Activated CD4-positive, alpha-beta T cell treated with anti-CD3 and anti-CD28 coated beads, Interleukin-2, amount 50 U/mL, for 16 hours (primary cell): ENCODE results near the gene FDX1.

Experiments used
- DNase-seq: peaks from one replicate; pipeline ENCODE4 v3.0.0-alpha.2; 2020

FDX1 gene

DNA sequence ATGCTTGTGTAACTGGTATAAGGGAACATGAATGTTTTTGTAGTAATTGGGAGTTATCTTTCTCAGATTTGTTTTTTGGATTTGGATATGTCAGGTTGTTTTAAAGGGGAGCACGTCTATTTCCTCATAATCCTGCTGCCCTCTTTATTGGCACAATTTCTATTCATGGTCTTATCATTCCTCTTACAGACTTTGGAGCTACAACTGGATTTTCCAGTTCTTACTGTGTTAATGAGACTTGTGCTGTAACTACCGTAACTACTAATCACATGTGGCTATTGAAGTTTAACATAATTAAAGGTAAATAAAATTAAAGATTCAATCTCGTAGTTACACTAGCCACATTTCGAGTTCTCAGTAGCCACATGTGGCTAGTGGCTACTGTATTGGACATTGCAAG, 1.9 kb downstream of the FDX1 start:
- DNase-seq: no peak

DNA sequence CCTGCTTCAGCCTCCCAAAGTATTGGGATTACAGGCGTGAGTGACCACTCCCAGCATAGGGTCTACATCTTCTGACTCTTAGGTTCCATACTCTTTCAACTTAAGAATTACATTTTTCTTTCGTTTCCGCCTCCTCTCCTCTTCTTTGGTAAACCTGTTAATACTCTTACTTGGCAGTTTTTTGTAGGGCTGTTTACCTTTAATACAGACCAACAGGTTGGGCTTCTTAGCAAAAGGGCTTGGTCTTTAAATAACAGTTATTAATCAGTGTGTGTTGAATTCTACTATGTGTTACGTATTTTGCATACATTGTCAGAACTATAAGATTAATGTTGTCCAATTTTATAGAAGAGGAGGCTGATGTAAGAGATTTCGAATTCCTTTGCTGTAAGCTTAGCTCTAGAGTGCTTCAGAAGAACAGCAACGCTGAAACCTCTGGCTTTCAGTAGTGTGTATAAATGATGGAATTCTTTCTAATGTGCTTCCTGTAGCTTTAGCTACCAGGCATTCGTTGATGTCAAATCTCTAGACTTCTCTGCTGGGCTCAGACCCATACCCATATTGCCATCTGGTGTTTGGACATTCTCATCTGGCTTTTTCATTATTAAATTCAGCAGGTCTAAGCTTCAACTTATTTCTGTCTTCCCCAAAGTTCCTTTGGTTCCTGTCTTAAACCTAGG, 3.1 kb downstream of the FDX1 start:
- no peak for DNase-seq

DNA sequence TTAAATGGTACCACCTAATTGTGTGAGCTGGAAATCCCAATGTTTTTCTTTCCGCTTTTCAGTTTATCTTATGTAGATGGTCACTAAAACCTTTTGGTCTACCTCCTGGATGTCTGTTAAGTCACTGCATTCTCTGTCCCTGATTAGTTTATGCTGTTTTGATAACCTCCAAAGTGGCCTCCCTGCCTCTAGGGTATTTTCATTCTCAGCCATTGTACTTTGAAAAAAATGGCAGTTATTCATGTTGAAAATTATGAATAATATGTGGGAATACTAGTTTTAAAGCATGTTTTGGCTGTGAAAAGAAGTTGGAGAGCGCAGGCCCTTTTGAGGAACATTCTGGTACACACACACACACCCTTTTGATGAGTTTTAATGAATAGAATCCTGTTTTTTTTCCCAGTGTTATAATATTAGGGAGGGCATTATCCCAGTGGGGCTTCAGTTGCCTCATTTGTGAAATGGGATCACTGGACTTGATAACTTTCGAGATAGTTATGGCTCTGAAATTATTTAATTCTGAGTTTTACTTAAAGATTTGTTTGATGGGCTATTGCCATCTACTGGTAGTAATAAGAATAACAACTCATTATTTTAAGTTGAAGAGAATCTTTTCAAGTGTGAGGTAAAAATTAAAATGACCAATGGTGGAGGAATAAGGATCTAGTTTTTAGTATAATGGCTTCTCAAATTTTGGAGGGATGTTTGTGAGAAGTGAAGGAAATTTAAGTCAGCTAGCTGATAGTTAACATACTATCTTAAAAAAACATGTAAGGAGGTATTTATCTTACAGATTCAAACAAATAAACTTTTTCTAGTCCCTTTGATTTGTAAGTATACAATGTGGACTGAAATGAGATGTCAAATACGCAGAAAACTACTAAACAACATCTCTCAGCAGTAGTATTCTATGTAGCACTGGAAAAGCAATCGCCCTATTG, 3.9 kb downstream of the FDX1 start:
- DNase-seq: no peak

DNA sequence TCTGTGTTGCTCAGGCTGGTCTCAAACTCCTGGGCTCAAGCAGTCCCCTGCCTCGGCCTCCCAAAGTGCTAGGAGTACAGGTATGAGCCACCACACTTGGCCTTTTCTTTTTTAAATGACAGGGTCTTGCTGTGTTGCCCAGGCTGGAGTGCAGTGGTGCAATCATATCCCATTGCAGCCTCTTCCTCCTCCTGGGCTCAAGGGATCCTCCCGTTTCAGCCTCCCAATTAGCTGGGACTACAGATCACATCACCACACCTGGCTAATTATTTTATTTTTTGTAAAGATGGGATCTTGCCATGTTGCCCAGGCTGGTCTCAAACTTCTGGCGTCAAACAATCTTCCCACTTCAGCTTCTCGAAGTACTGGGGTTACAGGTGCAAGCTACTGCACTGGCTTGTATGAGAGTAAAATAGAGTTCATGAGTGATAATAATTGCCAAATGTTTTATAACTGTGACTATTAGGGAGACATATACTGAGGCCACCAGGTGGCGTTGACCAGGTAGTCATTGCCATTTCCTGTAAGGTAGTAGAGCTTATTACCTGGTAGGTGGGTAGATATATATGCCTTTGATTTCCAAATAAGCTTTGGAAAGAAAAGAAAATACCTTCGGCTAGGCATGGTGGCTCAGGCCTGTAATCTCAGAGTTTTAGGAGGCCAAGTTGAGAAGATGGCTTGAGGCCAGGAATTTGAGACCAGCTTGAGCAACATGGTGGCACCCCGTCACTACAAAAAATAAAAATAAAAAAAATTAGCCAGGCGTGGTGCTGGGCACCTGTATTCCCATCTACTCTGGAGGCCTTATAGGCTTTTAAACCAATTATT, 5.4 kb downstream of the FDX1 start:
- DNase-seq: no peak

GRCh38 chr11:110435780-110436717, 6.3 kb downstream of the FDX1 start:
- DNase-seq: no peak

DNA sequence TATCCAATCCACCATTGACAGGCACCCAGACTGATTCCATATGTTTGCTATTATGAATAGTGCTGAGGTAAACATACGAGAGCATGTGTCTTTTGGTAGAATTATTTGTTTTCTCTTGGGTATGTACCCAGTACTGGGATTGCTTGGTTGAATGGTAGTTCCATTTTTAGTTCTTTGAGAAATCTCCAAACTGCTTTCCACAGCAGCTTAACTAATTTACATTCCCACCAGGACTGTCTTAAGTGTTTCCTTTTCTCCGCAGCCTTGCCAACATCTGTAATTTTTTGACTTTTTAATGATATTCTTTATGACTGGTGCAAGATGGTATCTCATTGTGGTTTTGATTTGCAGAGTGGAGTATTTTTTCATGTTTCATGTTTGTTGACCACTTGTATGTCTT, 8.3 kb downstream of the FDX1 start:
- no peak for DNase-seq

- DNase-seq: no peak
Observed at GRCh38 chr11:110445437-110445836, 15.7 kb downstream of the FDX1 start.

- no peak for DNase-seq
Observed at GRCh38 chr11:110446061-110446460, 16.3 kb downstream of the FDX1 start.

- no peak for DNase-seq
Observed at GRCh38 chr11:110446594-110446993, 16.8 kb downstream of the FDX1 start.

DNA sequence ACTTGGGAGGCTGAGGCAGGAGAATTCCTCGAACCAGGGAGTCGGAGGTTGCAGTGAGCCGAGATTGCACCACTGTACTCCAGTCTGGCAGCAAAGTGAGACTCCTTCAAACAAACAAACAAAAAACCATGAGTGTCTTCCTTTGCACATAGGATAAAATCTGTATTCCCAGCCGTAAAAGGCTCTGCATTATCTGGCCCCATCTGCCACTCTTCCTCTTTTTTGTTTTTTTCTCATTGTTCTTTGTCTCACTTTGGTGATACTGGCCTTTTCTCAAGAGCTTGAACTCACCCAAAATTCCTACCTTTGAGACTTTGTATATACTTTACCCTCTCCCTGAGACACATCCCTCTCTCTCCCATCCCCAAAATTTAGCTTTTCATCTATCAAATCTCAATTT, 17.6 kb downstream of the FDX1 start:
- DNase-seq: no peak

DNA sequence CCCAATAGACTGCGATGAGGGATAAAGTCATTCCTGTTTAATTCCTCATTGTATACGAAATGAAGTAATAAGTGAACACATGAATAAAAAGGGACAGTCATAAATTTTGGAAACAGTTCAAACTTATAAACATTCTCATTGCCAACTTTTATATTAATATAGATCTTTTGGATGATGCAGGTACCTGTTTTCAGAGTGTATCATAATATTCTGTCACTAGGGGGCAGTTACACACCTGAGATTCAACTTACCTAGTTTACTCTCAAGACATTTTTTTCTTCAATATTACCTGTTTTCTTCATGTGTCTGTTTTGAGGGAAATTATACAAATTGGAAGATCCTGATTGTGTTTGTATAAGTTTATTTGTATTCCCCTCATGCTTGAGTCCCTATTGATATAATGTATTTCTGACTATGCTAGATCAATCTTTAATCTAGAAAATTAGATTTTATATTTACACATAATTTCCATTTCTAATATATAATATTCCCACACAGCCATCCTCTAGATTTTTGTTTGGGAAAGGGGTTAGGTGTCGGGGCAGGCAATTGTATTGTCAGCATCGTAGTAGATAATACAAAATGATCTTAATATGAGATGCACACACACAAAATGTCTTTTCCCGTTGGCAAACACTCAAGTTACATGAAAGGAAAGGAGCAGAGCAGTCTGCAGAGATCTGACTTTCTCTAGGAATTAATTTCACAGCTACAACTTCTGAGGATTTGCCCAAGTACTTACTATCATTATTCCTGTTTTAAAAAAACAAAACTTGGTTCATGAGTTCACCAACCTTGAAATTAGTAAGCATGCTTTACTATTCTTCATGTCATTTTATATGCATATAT, 18.4 kb downstream of the FDX1 start:
- no peak for DNase-seq

DNA sequence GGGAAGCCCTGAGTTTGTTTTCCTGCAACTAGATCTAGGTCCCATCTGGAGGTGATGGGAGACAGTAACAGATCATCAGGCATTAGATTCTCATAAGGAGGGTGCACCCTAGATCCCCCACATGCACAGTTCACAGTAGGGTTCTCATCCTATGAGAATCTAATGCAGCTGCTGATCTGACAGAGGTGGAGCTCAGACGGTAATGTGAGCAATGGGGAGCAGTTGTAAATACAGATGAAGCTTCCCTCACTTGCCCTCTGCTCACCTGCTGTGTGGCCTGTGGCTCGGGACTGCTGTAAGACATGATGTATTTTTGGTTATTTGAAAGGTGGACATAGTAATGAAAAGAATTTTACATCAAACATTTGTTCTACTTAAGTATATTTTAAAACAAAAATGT, 20.5 kb downstream of the FDX1 start:
- no peak for DNase-seq

GRCh38 chr11:110452720-110453119, 23.0 kb downstream of the FDX1 start:
- peak; percentile 63 for DNase-seq

DNA sequence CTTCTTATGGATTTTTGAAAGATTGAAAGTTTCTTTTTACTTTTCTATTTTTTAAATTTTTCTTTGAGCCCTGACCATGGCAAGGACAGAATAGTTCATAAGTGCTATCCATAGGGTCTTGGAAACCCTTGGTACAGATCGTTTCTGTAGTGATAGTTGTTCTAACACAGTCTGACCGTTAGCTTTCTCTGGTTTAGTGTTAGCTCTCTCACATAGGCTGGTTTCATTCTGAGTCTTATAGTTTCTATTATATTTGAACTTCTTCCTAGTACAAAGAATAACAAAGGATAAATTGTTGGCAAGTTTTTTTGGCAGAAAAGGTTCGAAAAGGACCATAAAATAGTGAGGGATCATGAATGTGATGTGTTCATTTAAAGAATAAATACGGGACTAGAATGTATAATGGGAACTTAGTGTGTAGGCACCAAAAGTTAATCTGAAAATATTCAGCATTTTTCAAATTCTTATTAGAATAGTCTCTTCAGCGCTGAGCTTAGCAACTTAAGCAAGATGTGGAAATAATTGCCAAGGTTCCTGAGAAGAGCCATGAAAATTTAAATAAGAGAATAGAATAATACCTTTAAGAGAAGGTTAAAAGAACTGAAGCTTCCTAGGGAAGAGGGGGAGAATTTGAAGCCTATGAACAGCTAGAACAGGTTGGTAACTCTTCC, 24.1 kb downstream of the FDX1 start:
- peak; percentile 84 for DNase-seq

- DNase-seq: peak; percentile 88
Observed at GRCh38 chr11:110454609-110455008, 24.9 kb downstream of the FDX1 start.

DNA sequence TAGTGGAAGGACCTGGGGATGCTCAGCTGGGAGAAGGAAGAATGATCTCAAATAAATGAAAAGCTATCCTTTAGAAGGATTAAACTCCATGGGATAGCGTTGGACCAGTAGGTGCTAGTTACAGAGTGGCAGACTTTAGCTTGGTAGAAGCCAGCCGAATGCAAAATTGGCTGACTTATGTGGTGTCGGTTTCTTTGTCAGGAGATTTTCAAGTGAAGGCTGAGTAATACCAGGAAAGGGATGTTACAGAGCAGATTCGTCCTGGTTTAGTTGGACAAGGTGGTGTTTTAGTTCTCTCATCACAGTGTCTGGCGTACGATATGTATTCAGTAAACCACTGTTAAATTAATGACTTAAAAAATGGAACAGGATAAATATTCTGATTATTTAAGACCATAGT, 26.0 kb downstream of the FDX1 start:
- DNase-seq: peak; percentile 90

DNA sequence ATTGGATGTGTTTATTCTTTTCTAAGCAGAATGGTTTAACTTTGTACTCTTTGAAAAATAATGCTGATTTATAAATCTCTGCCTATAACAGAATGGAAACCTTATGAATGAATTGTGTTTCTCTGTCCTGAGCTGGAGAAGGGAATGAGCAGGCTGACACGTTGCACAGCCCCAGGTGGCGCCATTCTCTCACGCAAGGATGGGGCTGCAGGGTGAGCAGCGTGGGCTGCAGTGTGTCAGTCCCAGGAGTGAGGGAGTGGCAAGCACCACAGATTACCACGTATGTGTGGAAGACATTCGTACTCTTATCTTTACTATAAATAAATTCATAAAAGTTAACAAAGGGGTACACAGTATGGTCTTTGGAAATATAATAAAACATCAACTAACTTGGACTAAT, 33.4 kb downstream of the FDX1 start:
- peak; percentile 33 for DNase-seq

- no peak for DNase-seq
Observed at GRCh38 chr11:110465231-110465630, 35.5 kb downstream of the FDX1 start.

DNA sequence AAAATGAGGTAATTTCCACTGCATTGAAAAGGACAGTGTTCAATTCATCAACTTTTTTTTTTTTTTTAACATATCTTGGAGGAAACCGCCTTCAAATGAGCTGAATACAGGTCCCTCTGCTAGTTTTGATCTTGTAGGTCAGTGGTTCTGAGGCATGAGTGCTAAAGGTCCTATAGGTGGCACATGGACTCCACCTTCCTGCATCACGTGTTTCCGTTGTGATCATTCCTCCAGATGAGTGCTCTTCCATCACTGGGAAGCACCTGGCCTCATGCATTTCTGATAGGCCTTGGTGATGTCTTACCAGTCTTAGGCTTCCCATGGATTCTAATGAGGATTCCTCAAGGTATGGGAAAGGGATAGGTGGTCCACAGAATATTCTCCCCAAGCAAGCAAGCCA, 37.8 kb downstream of the FDX1 start:
- DNase-seq: no peak

DNA sequence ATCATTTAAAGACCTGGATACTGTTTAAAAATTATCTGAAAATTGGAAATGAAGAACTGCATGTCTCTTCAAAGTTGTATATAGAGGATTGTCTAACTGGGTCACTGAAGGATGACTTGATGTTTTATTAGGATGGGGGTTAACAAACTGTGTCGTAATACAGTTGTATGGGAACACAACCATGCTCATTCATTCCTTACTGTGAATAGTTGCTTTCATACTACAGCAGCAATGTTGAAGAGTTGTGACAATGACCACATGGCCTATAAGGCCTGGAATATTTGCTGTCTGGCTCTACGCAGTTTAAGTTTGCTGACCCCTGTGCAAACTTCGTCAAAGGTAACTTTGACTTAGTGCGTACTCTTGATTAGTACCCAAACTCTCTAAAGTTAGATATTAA, 38.4 kb downstream of the FDX1 start:
- no peak for DNase-seq

DNA sequence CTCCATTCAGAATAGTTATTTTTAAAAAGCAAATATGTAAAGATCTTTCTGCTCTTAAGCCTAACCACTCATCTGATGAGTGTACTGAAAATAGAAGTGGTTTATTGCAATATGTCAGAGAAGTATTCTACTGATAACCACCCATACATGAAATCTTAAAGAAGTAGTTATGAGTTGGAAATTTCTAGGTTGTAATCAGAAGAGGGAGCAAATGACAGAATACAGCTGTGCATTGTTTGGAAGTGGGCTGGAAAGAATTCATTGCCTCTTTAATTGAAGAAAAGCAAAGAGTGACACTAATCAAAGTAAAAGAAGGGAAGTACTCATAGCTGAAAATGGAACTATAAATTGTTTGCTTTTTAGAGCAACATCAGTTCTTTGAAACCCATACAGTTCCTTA, 39.4 kb downstream of the FDX1 start:
- DNase-seq: no peak
